Posterior vena cava (tissue), 2 donors: ENCODE measurements around the gene BRD8. TPM values are rescaled to one million over a fixed set of nuclear protein-coding genes. Genes with fewer than 3 reads are reported as not detected.
"Not testable (repeated sequence)": the region's sequence is repeated elsewhere in the genome, so short reads cannot be mapped to it uniquely, and the experiment has no call there.

Source experiments
- DNase-seq: peaks from one replicate; pipeline ENCODE4 v3.0.0-alpha.2; 2020; ENCODE audit warnings: low spot score
- intact Hi-C, 2 donors: fragments of 100-400 bp; cut with DNase I; formaldehyde crosslinking; loops; one replicate each; pipeline versions ENCODE4 v1.14.1 to v1.14.2; 2022 to 2023
- long read RNA-seq, 2 donors: library from polyadenylated mRNA; unstranded; transcript quantifications; one replicate each; pipeline ENCODE4 v2.0.0, GENCODE V29; 2020 to 2021
- total RNA-seq, 2 donors: library from RNA; stranded (reverse); fragmentation: NEBNext Ultra II Directional; extraction: Animal tissue kit (Norgen Biotek cat#: 25700); gene quantifications; one replicate each; pipeline ENCODE4 v1.2.1, GENCODE V29; 2021
- donor health status: DM: yes; HTN: yes; CAD: no.
- donor health status: DM: yes; HTN: yes; CAD: no.

The BRD8 gene
- 10 to 100 TPM; 28.8 to 31.4 TPM for total RNA-seq
- long read RNA-seq, donor 1, partial matches to known transcripts = 4 of 13 reads
- long read RNA-seq, donor 1, other reads (novel, unspliced or antisense) = 4 of 13 reads
- long read RNA-seq, donor 2, transcript BRD8-201 (22 exons, 3,198 nt) = major isoform, 8 of 46 reads
- long read RNA-seq, donor 2, partial matches to known transcripts = 11 of 46 reads
- long read RNA-seq, donor 2, other reads (novel, unspliced or antisense) = 22 of 46 reads

- DNase-seq = peak; percentile 98
- intact Hi-C loops = no loop called here
Observed at GRCh38 chr5:138178516-138179276, at the start of gene BRD8, which contains the start of gene KIF20A. BRD8 (minus strand) TSS chr5:138178630; CDS start chr5:138178614, 16 bp downstream. KIF20A (plus strand) TSS chr5:138179112; CDS start chr5:138179681, 569 bp downstream.

- intact Hi-C loops = loop anchor here in 1 of 2 donors (10.0 kb wide), 1 partner anchor 48 kb away; the partner anchor contains the start of gene GFRA3
- no peak for DNase-seq
Observed at GRCh38 chr5:138226910-138227309, 48.5 kb upstream of the BRD8 start.

- DNase-seq = peak; percentile 60
- intact Hi-C loops = loop anchor here (5.0 to 10.0 kb wide), 2 partner anchors 50 to 58 kb away; partner anchors contain the start of gene GFRA3 (in 1 of the 2)
Observed at GRCh38 chr5:138224712-138225111, 46.3 kb upstream of the BRD8 start.

GRCh38 chr5:138223532-138223931 is 45.1 kb upstream of the BRD8 start:
- intact Hi-C loops = loop anchor here (5.0 to 10.0 kb wide), 2 partner anchors 51 to 59 kb away; partner anchors contain the start of gene GFRA3 (in 1 of the 2)
- DNase-seq = no peak

- intact Hi-C loops = loop anchor here in 1 of 2 donors (10.0 kb wide), 1 partner anchor 198 kb away; no protein-coding TSS in a partner anchor
- no peak for DNase-seq
Observed at GRCh38 chr5:138216799-138217198, 38.4 kb upstream of the BRD8 start.

GRCh38 chr5:138213161-138214029 is 35.0 kb upstream of the BRD8 start, which contains the start of gene CDC23:
CDC23 (minus strand) TSS chr5:138213323; CDS start chr5:138213312, 11 bp downstream.
- peak; percentile 97 for DNase-seq
- intact Hi-C loops = loop anchor here in 1 of 2 donors (10.0 kb wide), 1 partner anchor 201 kb away; no protein-coding TSS in a partner anchor

GRCh38 chr5:138212828-138213160 is 34.4 kb upstream of the BRD8 start:
- intact Hi-C loops = loop anchor here in 1 of 2 donors (10.0 kb wide), 1 partner anchor 202 kb away; no protein-coding TSS in a partner anchor
- no peak for DNase-seq

GRCh38 chr5:138210985-138211384 is 32.6 kb upstream of the BRD8 start:
- DNase-seq = no peak
- intact Hi-C loops = loop anchor here in 1 of 2 donors (10.0 kb wide), 1 partner anchor 204 kb away; no protein-coding TSS in a partner anchor

GRCh38 chr5:138193859-138194258 is 15.4 kb upstream of the BRD8 start:
- intact Hi-C loops, DNase-seq: not testable (repeated sequence)

- intact Hi-C loops = no loop called here
- DNase-seq = no peak
Observed at GRCh38 chr5:138192826-138193225, 14.4 kb upstream of the BRD8 start.

- intact Hi-C loops = no loop called here
- DNase-seq = no peak
Observed at GRCh38 chr5:138188626-138189025, 10.2 kb upstream of the BRD8 start.

GRCh38 chr5:138186002-138186447 is 7.6 kb upstream of the BRD8 start:
- no peak for DNase-seq
- intact Hi-C loops = no loop called here

GRCh38 chr5:138182808-138183207 is 4.4 kb upstream of the BRD8 start:
- no peak for DNase-seq
- intact Hi-C loops = no loop called here

- no peak for DNase-seq
- intact Hi-C loops = no loop called here
Observed at GRCh38 chr5:138180841-138181240, 2.4 kb upstream of the BRD8 start.

GRCh38 chr5:138180183-138180782 is 1.9 kb upstream of the BRD8 start:
- intact Hi-C loops = no loop called here
- no peak for DNase-seq

GRCh38 chr5:138179277-138179857 is 937 bp upstream of the BRD8 start:
- intact Hi-C loops = no loop called here

GRCh38 chr5:138177941-138178515 is 402 bp downstream of the BRD8 start:
- intact Hi-C loops = no loop called here
- no peak for DNase-seq

More at GRCh38 chr5:138179277-138179857, 937 bp upstream of the BRD8 start:
- no peak for DNase-seq

GRCh38 chr5:138170299-138170698 is 8.1 kb downstream of the BRD8 start:
- intact Hi-C loops = no loop called here
- DNase-seq = no peak
